ENCODE results near the gene DAGLB. TPM values are rescaled to one million over a fixed set of nuclear protein-coding genes. Genes with fewer than 3 reads are reported as not detected.

DAGLB gene
- total RNA-seq, 4 donors from 2014 or later = 9.1 to 36.3 (median 24.3) TPM

DNA sequence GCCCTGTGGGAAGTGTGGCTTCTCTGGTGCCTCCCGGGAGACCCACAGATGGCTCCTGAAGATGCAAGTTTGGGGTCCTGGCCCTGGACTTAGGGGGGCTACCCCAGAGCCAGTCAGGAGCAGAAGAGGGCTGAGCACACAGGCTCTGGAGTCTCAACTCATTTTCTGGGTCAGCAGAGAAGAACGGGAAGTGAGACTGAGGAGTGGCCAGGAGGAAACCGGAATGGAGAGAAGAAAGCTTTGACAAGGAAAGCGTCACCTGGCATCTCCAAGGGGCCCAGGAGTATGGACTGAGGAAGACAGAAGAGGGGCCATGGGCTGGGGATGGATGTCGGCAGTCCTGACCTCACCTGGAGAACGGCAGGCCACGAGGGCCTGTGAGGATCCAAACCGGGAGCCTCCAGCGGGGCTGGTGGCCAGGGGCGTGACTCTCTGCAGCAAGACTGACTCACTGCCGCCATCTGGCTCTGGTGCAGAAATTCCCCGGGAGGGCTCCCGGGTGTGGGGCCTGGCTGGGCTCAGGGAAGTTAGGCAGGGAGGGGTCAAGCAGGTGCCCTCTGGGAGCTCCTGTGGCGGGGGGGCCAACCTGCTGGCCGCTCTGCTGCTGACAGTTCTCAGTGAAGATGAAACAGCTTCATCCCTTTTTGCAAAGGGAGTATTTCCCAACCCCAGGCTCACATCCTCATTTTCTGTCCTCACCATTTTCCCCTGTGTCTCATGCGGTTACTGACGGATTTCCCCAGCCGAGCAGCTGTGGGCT lies 23.6 kb downstream of the DAGLB start:
- DNase-seq = no peak
- H3K27ac ChIP-seq = peak overlapping the region in 2 of 4 donors; percentile 42 to 52
- no peak overlapping the region for H3K4me3 ChIP-seq
- H3K9me3 ChIP-seq = no peaks in the 10 kb centered on the region
- no peaks in the 10 kb centered on the region for H3K27me3 ChIP-seq
- peaks cover 0 to 77% (median 0%) of the 10 kb centered on the region in 3 donors for H3K36me3 ChIP-seq
- no peaks in the 10 kb centered on the region for H3K4me1 ChIP-seq
- TF ChIP-seq POLR2A (IDR thresholded peaks at IDR 0.05) = no peak
- TF ChIP-seq, protein P1, sequence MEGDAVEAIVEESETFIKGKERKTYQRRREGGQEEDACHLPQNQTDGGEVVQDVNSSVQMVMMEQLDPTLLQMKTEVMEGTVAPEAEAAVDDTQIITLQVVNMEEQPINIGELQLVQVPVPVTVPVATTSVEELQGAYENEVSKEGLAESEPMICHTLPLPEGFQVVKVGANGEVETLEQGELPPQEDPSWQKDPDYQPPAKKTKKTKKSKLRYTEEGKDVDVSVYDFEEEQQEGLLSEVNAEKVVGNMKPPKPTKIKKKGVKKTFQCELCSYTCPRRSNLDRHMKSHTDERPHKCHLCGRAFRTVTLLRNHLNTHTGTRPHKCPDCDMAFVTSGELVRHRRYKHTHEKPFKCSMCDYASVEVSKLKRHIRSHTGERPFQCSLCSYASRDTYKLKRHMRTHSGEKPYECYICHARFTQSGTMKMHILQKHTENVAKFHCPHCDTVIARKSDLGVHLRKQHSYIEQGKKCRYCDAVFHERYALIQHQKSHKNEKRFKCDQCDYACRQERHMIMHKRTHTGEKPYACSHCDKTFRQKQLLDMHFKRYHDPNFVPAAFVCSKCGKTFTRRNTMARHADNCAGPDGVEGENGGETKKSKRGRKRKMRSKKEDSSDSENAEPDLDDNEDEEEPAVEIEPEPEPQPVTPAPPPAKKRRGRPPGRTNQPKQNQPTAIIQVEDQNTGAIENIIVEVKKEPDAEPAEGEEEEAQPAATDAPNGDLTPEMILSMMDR (IDR thresholded peaks at IDR 0.05) = peak in 1 of 6 experiments; percentile 5

DNA sequence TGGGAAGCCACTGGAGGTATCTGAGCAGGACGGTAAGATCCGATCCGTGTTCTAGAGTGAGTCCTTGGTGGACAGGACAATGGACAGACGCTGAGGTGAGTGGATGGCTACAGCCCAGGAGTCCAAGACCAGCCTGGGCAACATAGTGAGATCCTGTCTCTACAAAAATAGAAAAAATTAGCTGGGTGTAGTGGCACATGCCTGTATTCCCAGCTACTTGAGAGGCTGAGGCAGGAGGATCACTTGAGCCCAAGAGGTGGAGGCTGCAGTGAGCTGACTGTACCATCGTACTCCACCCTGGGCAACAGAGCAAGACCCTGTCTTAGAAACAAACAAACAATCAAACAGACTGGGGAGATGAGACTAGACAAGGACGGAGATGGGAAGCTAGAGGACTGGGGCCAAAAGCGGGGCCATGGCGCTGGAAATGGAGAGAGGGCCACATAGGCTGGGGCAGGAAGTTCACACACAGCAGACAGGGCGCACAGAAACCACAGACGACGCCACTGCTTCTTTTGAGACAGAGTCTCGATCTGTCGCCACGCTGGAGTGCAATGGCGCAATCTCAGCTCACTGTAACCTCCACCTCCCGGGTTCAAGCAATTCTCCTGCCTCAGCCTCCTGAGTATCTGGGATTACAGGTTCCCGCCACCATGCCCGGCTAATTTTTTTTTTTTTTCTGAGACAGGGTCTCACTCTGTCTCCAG lies 24.7 kb downstream of the DAGLB start:
- Histone ChIP-seq H3K27ac (no peak overlapping the region), H3K4me1 (no peaks in the 10 kb centered on the region), H3K9me3 (no peaks in the 10 kb centered on the region), H3K36me3 (peaks cover 0 to 71% (median 0%) of the 10 kb centered on the region in 3 donors), H3K27me3 (no peaks in the 10 kb centered on the region), H3K4me3 (no peak overlapping the region)
- no peak for TF ChIP-seq POLR2A (IDR thresholded peaks at IDR 0.05)
- TF ChIP-seq, protein P1 (IDR thresholded peaks at IDR 0.05) = no peak
- no peak for DNase-seq

DNA sequence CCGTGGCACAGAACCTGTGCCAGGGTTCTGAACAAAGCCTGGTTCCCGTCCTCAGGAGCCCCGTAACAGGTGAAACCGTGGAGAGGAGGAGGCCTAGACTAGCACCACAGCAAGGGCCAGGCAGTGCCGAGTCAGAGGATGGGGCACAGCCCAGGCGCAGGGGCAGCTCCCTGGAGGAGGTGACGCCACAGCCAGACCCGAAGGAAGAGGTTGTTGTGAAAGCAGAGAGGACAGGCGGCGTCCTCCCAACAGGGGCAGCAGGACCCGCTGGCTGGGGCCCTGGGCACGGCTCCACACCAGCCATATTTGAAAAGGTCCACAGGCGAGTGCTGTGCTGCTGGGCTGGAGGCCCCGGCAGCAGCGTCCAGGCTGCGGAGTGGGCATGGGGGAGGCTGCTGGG lies 25.7 kb downstream of the DAGLB start:
- DNase-seq = no peak
- no peaks in the 10 kb centered on the region for H3K9me3 ChIP-seq
- H3K27ac ChIP-seq = no peak overlapping the region
- peaks cover 0 to 66% (median 0%) of the 10 kb centered on the region in 3 donors for H3K36me3 ChIP-seq
- no peak for TF ChIP-seq POLR2A (IDR thresholded peaks at IDR 0.05)
- TF ChIP-seq, protein P1 (IDR thresholded peaks at IDR 0.05) = no peak
- H3K27me3 ChIP-seq = no peaks in the 10 kb centered on the region
- H3K4me3 ChIP-seq = no peak overlapping the region
- H3K4me1 ChIP-seq = no peaks in the 10 kb centered on the region

DNA sequence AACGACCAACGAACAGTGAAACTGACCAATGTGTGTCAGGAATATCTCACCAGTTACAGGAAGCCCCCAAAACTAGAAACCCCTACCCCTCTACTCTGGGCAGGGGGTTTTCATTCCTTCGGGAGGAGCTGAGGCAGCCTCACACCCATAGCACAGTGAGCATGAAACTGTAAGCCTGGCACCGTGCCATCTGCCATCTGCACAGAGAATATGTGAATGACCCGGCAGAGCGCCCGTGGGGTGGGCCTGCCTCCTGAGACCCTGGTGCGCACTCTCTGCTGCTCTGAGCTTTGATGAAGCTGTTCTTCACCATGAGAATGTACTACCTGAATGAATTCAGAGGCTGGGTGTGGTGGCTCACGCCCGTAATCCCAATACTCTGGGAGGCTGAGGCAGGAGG lies 27.1 kb downstream of the DAGLB start:
- TF ChIP-seq, protein P1 (IDR thresholded peaks at IDR 0.05) = no peak
- TF ChIP-seq POLR2A (IDR thresholded peaks at IDR 0.05) = no peak
- Histone ChIP-seq H3K36me3 (peaks cover 0 to 66% (median 0%) of the 10 kb centered on the region in 3 donors), H3K27ac (no peak overlapping the region), H3K4me1 (no peaks in the 10 kb centered on the region), H3K4me3 (no peak overlapping the region), H3K27me3 (no peaks in the 10 kb centered on the region), H3K9me3 (no peaks in the 10 kb centered on the region)
- no peak for DNase-seq

DNA sequence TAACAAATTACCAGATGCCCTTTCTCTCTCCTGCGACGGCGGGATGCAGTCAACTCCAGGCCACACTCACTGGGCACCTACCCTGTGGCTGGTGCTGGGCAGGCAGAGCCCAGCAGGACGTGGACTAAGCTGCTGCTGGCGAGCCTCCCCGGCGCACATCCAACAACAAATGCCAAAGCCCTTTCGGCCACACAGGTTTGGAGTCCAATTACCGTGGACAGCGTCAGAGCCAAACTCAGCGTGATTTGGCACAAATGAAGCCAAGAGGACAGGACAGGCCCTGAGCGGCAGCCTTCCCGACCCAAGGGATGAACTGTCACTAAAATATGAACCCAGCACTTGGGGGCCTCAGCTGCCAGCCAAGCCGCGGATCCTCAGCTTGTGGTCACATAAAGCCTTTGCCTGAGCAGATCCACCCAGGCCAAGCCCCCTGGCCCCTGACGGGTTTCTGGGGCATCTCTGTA lies 28.4 kb downstream of the DAGLB start:
- no peak for TF ChIP-seq POLR2A (IDR thresholded peaks at IDR 0.05)
- TF ChIP-seq, protein P1 (IDR thresholded peaks at IDR 0.05) = no peak
- Histone ChIP-seq H3K4me3 (no peak overlapping the region), H3K4me1 (no peaks in the 10 kb centered on the region), H3K36me3 (peaks cover 0 to 66% (median 0%) of the 10 kb centered on the region in 3 donors), H3K27me3 (no peaks in the 10 kb centered on the region), H3K27ac (no peak overlapping the region), H3K9me3 (no peaks in the 10 kb centered on the region)
- no peak for DNase-seq
